ENCODE data around the gene GZMH. TPM values are rescaled to one million over a fixed set of nuclear protein-coding genes. Genes with fewer than 3 reads are reported as not detected.

The GZMH gene
- total RNA-seq, 1 experiment from 2014 or later = not detected

GRCh38 chr14:24613241-24613640, 3.8 kb upstream of the GZMH start:
- no peak overlapping the region for H3K4me3 ChIP-seq
- H3K27me3 ChIP-seq (ENCODE audit: insufficient read depth, low read depth) = no peaks in the 10 kb centered on the region
- H3K36me3 ChIP-seq (ENCODE audit: low read depth) = no peaks in the 10 kb centered on the region
- H3K9me3 ChIP-seq (ENCODE audit: insufficient read depth, low read depth) = no peaks in the 10 kb centered on the region
- intact Hi-C loops (cut with micrococcal nuclease; ENCODE audit: unreplicated experiment) = no loop called here
- no peaks in the 10 kb centered on the region; the same call in 1 of the 2 replicates for H3K9me2 ChIP-seq (ENCODE audit: insufficient read depth)
- DNase-seq = no peak
- ChIA-PET CTCF (no interaction called here), POLR2A (ENCODE audit: unreplicated experiment) (no interaction called here)
- TF ChIP-seq, protein P1, sequence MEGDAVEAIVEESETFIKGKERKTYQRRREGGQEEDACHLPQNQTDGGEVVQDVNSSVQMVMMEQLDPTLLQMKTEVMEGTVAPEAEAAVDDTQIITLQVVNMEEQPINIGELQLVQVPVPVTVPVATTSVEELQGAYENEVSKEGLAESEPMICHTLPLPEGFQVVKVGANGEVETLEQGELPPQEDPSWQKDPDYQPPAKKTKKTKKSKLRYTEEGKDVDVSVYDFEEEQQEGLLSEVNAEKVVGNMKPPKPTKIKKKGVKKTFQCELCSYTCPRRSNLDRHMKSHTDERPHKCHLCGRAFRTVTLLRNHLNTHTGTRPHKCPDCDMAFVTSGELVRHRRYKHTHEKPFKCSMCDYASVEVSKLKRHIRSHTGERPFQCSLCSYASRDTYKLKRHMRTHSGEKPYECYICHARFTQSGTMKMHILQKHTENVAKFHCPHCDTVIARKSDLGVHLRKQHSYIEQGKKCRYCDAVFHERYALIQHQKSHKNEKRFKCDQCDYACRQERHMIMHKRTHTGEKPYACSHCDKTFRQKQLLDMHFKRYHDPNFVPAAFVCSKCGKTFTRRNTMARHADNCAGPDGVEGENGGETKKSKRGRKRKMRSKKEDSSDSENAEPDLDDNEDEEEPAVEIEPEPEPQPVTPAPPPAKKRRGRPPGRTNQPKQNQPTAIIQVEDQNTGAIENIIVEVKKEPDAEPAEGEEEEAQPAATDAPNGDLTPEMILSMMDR (conservative IDR thresholded peaks at IDR 0.05) = no peak
- no peak for TF ChIP-seq EZH2 (IDR thresholded peaks at IDR 0.05; ENCODE audit: low read depth)
- no TSS peak for BruUV-seq (replicated peaks)
- no peak overlapping the region for H3K4me2 ChIP-seq
- no peaks in the 10 kb centered on the region for H3F3A ChIP-seq (ENCODE audit: insufficient read depth, low read depth)
- no peaks in the 10 kb centered on the region for H4K20me1 ChIP-seq (ENCODE audit: insufficient read depth)
- H3K4me1 ChIP-seq (replicated peaks; ENCODE audit: insufficient read depth) = no peaks in the 10 kb centered on the region
- no peak overlapping the region for H2AFZ ChIP-seq
- H3K27ac ChIP-seq = no peak overlapping the region
- no peaks in the 10 kb centered on the region for H3K79me2 ChIP-seq (ENCODE audit: low read depth)

GRCh38 chr14:24612196-24612595, 2.7 kb upstream of the GZMH start:
- DNase-seq = no peak
- intact Hi-C loops (cut with micrococcal nuclease; ENCODE audit: unreplicated experiment) = no loop called here
- H3K4me2 ChIP-seq = no peak overlapping the region
- H4K20me1 ChIP-seq (ENCODE audit: insufficient read depth) = no peaks in the 10 kb centered on the region
- no peaks in the 10 kb centered on the region for H3K79me2 ChIP-seq (ENCODE audit: low read depth)
- H3K9me2 ChIP-seq (ENCODE audit: insufficient read depth) = no peaks in the 10 kb centered on the region; the same call in 1 of the 2 replicates
- POLR2A ChIA-PET (ENCODE audit: unreplicated experiment) = no interaction called here
- H3K9me3 ChIP-seq (ENCODE audit: insufficient read depth, low read depth) = no peaks in the 10 kb centered on the region
- no peaks in the 10 kb centered on the region for H3K27me3 ChIP-seq (ENCODE audit: insufficient read depth, low read depth)
- BruUV-seq (replicated peaks) = no TSS peak
- no peaks in the 10 kb centered on the region for H3K36me3 ChIP-seq (ENCODE audit: low read depth)
- H3K4me3 ChIP-seq = no peak overlapping the region
- no peak overlapping the region for H3K27ac ChIP-seq
- no peak for TF ChIP-seq EZH2 (IDR thresholded peaks at IDR 0.05; ENCODE audit: low read depth)
- TF ChIP-seq, protein P1 (conservative IDR thresholded peaks at IDR 0.05) = no peak
- CTCF ChIA-PET = no interaction called here
- H2AFZ ChIP-seq = no peak overlapping the region
- H3F3A ChIP-seq (ENCODE audit: insufficient read depth, low read depth) = no peaks in the 10 kb centered on the region
- H3K4me1 ChIP-seq (replicated peaks; ENCODE audit: insufficient read depth) = no peaks in the 10 kb centered on the region

- ChIA-PET CTCF (no interaction called here), POLR2A (ENCODE audit: unreplicated experiment) (no interaction called here)
- no peaks in the 10 kb centered on the region for H3K9me2 ChIP-seq (ENCODE audit: insufficient read depth)
- H3F3A ChIP-seq (ENCODE audit: insufficient read depth, low read depth) = no peaks in the 10 kb centered on the region
- H4K20me1 ChIP-seq (ENCODE audit: insufficient read depth) = no peaks in the 10 kb centered on the region
- no peak overlapping the region for H2AFZ ChIP-seq
- H3K4me1 ChIP-seq (replicated peaks; ENCODE audit: insufficient read depth) = no peaks in the 10 kb centered on the region
- DNase-seq = no peak
- H3K27me3 ChIP-seq (ENCODE audit: insufficient read depth, low read depth) = no peaks in the 10 kb centered on the region
- no peaks in the 10 kb centered on the region for H3K9me3 ChIP-seq (ENCODE audit: insufficient read depth, low read depth)
- intact Hi-C loops (cut with micrococcal nuclease; ENCODE audit: unreplicated experiment) = no loop called here
- H3K36me3 ChIP-seq (ENCODE audit: low read depth) = no peaks in the 10 kb centered on the region
- H3K27ac ChIP-seq = no peak overlapping the region
- no peaks in the 10 kb centered on the region for H3K79me2 ChIP-seq (ENCODE audit: low read depth)
- no peak overlapping the region for H3K4me3 ChIP-seq
- no TSS peak for BruUV-seq (replicated peaks)
- H3K4me2 ChIP-seq = no peak overlapping the region
- no peak for TF ChIP-seq EZH2 (IDR thresholded peaks at IDR 0.05; ENCODE audit: low read depth)
- TF ChIP-seq, protein P1 (conservative IDR thresholded peaks at IDR 0.05) = no peak
Observed at GRCh38 chr14:24607635-24608514, 1.6 kb downstream of the GZMH start.
